GM12892 (cell line): ENCODE data around the gene PDLIM1.

Experiments used
- POLR2A ChIP-seq: IDR thresholded peaks from 2 replicates; pipeline ENCODE4 v1.6.1; 2011; ENCODE audit warnings: low read depth, low read length, control low read depth
- POLR2AphosphoS5 ChIP-seq: IDR thresholded peaks from 2 replicates; pipeline ENCODE4 v1.6.1; 2011; ENCODE audit warnings: low read depth, low read length, control low read depth
- TAF1 ChIP-seq: IDR thresholded peaks from 2 replicates; pipeline ENCODE4 v1.6.1; 2011; ENCODE audit warnings: low read depth, mild to moderate bottlenecking, control low read depth, low read length, borderline replicate concordance

GRCh38 chr10:95235676-95236067 lies 55.1 kb downstream of the PDLIM1 start:
- TF ChIP-seq POLR2A (no peak), POLR2AphosphoS5 (no peak), TAF1 (no peak)
